A673 (cell line): ENCODE data around the gene THSD4.

Source experiments
- CTCF ChIP-seq: fragments of 300-800, 200-600 bp; sonication (generic); conservative IDR thresholded peaks from 2 replicates; pipeline ENCODE4 v1.5.1; 2017; ENCODE audit warnings: low read depth, mild to moderate bottlenecking, antibody characterized with exemption, low read length, moderate library complexity, mixed read lengths
- EZH2 ChIP-seq: fragments of 200-600 bp; sonication (generic); IDR thresholded peaks from 2 replicates; pipeline ENCODE4 v1.6.1; 2017; ENCODE audit warnings: borderline replicate concordance, low read depth, mild to moderate bottlenecking, mixed read lengths, antibody characterized with exemption, low read length; ENCODE audit not compliant: poor library complexity, severe bottlenecking

DNA sequence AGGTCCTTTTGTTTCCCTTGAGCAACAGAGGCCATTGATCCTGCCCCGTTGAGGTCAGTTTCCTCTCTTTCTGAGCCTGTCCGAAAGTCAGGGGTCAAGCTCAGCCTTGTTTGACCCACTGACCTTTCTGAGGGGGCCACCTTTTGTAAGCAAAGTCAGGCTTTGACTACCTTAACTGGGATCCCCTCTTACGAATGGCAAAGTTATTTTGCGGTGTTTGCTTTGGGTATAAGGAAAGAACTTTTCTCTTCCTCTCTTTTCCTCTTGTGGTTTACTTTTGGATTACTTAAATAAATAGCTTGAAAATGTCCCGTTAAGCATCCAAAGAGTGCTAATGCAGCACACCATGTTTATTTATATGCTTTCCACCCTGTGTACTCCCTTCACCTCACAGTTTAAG is 340.6 kb downstream of the THSD4 start:
- no peak for TF ChIP-seq CTCF
- TF ChIP-seq EZH2: no peak
